SW480 (cell line): Measurements from ENCODE around the gene IFIH1.

Experiments
- DNase-seq: peaks from one replicate; pipeline ENCODE4 v3.0.0-alpha.2; 2016; ENCODE audit warnings: low spot score

IFIH1 gene

GRCh38 chr2:162257425-162257824 is 61.1 kb downstream of the IFIH1 start:
- no peak for DNase-seq

GRCh38 chr2:162256591-162256991 is 61.9 kb downstream of the IFIH1 start:
- no peak for DNase-seq

GRCh38 chr2:162254236-162254871 is 64.1 kb downstream of the IFIH1 start:
- no peak for DNase-seq

GRCh38 chr2:162253435-162253834 is 65.0 kb downstream of the IFIH1 start:
- no peak for DNase-seq

GRCh38 chr2:162252153-162252552 is 66.3 kb downstream of the IFIH1 start:
- DNase-seq, result no peak

GRCh38 chr2:162245781-162246180 is 72.7 kb downstream of the IFIH1 start:
- DNase-seq, result no peak

GRCh38 chr2:162245061-162245460 is 73.4 kb downstream of the IFIH1 start:
- no peak for DNase-seq

GRCh38 chr2:162244541-162245031 is 73.9 kb downstream of the IFIH1 start:
- no peak for DNase-seq

GRCh38 chr2:162243715-162244114 is 74.8 kb downstream of the IFIH1 start:
- DNase-seq, result no peak

GRCh38 chr2:162243294-162243693 is 75.2 kb downstream of the IFIH1 start, which contains the start of gene FAP:
FAP (minus strand) TSS chr2:162243445; CDS start chr2:162243327, 118 bp downstream.
- no peak for DNase-seq

- no peak for DNase-seq
Observed at GRCh38 chr2:162242586-162243280, 75.8 kb downstream of the IFIH1 start.

- DNase-seq, result no peak
Observed at GRCh38 chr2:162241571-162241970, 76.9 kb downstream of the IFIH1 start.

GRCh38 chr2:162234620-162235462 is 83.6 kb downstream of the IFIH1 start:
- no peak for DNase-seq

GRCh38 chr2:162233197-162233596 is 85.3 kb downstream of the IFIH1 start:
- peak; percentile 4 for DNase-seq

- DNase-seq, result no peak
Observed at GRCh38 chr2:162232671-162233070, 85.8 kb downstream of the IFIH1 start.

- DNase-seq, result no peak
Observed at GRCh38 chr2:162232027-162232426, 86.5 kb downstream of the IFIH1 start.

- no peak for DNase-seq
Observed at GRCh38 chr2:162230761-162231160, 87.7 kb downstream of the IFIH1 start.

- DNase-seq, result no peak
Observed at GRCh38 chr2:162226836-162227235, 91.6 kb downstream of the IFIH1 start.

- peak; percentile 36 for DNase-seq
Observed at GRCh38 chr2:162221064-162221463, 97.4 kb downstream of the IFIH1 start.

- DNase-seq, result no peak
Observed at GRCh38 chr2:162220368-162220767, 98.1 kb downstream of the IFIH1 start.

- no peak for DNase-seq
Observed at GRCh38 chr2:162219426-162219825, 99.1 kb downstream of the IFIH1 start.

GRCh38 chr2:162217598-162217997 is 100.9 kb downstream of the IFIH1 start:
- DNase-seq, result no peak
